K562 (cell line): ENCODE data around the gene DZIP3. TPM values are rescaled to one million over a fixed set of nuclear protein-coding genes. Genes with fewer than 3 reads are reported as not detected.

Experiments used
- ATAC-seq: fragments of 200-7000 bp; cut with Tn5 transposase; 3 replicates; pipeline ENCODE4 v1.9.1; 2020; ENCODE audit warnings: moderate library complexity
- BruUV-seq: library from RNA; stranded (reverse); fragments of 400-500 nt; replicated peaks from 2 replicates; lab custom pipeline; 2021; lab: Mats Ljungman, UMichigan
- CTCF ChIA-PET: fragments of 300-600 bp; formaldehyde crosslinking; extraction: SDS; loops from one replicate; lab custom pipeline; 2021; ENCODE audit warnings: low intra/inter-chr PET ratio; lab: Yijun Ruan, JAX
- POLR2A ChIA-PET: fragments of 300-600, 350-650 bp; sonication (Branson Sonifier 250); formaldehyde crosslinking; extraction: SDS; loops from one replicate; lab custom pipeline; 2021; ENCODE audit warnings: antibody characterized with exemption, inconsistent platforms; lab: Yijun Ruan, JAX
- DNase-seq, 4 experiments: peaks; one replicate each; pipeline versions ENCODE4 v3.0.0 to v3.0.0-alpha.2; 2011 to 2018; ENCODE audit warnings: low spot score in 3 of 4, mixed read lengths in 3 of 4; ENCODE audit errors: extremely low read depth in 1 of 4
- FAIRE-seq: peaks from 2 replicates; lab custom pipeline; 2011; peaks lifted over from hg19 to GRCh38; lab: Jason Lieb, UNC
- H2AFZ ChIP-seq: 2 replicates; pipeline ENCODE4 v1.6.0; 2011; ENCODE audit warnings: low read depth, low read length, control low read depth, inconsistent platforms
- H3K27ac ChIP-seq: fragments of 200-600 bp; 3 replicates; pipeline ENCODE4 v1.8.0; 2011; ENCODE audit warnings: low read depth, mild to moderate bottlenecking, control low read depth, inconsistent platforms, low read length, moderate library complexity, mixed read lengths; ENCODE audit errors: extremely low read depth
- H3K27me3 ChIP-seq, 2 experiments: fragments of 300-600 bp in 1 of 2; 2 replicates in 1 of 2; 3 replicates in 1 of 2; pipeline versions ENCODE4 v1.6.0 to v1.8.0; 2011; ENCODE audit warnings: inconsistent platforms in 2 of 2, low read length in 2 of 2, mild to moderate bottlenecking in 1 of 2, mixed read lengths in 1 of 2, moderate library complexity in 1 of 2; ENCODE audit not compliant: control insufficient read depth in 2 of 2, insufficient read depth in 2 of 2
- H3K36me3 ChIP-seq: fragments of 300-600 bp; 3 replicates; pipeline ENCODE4 v1.8.0; 2011; ENCODE audit warnings: mild to moderate bottlenecking, low read length, inconsistent platforms; ENCODE audit not compliant: control insufficient read depth, insufficient read depth
- H3K4me1 ChIP-seq, 2 experiments: fragments of 200-600 bp in 1 of 2; replicated peaks in 1 of 2; 2 replicates in 1 of 2; 3 replicates in 1 of 2; pipeline versions ENCODE4 v1.5.1 to v1.8.0; 2011; ENCODE audit warnings: inconsistent platforms in 2 of 2, low read length in 2 of 2, mild to moderate bottlenecking in 1 of 2, mixed read lengths in 1 of 2, moderate library complexity in 1 of 2; ENCODE audit not compliant: control insufficient read depth in 2 of 2, insufficient read depth in 2 of 2
- H3K4me2 ChIP-seq: 2 replicates; pipeline ENCODE4 v1.6.1; 2011; ENCODE audit warnings: low read length, control low read depth, inconsistent platforms, mixed read lengths; ENCODE audit not compliant: insufficient read depth
- H3K4me3 ChIP-seq: fragments of 200-600 bp; sonication (generic), shearing (Covaris generic); 2 replicates; pipeline ENCODE4 v1.5.1; 2016; ENCODE audit warnings: control low read depth, inconsistent platforms
- H3K79me2 ChIP-seq: fragments of 200-600 bp; 3 replicates; pipeline ENCODE4 v1.8.0; 2011; ENCODE audit warnings: low read length, inconsistent platforms; ENCODE audit not compliant: control insufficient read depth, insufficient read depth
- H3K9ac ChIP-seq, 2 experiments: 2 replicates each; pipeline versions ENCODE4 v1.6.0 to v1.6.1; 2011; ENCODE audit warnings: low read depth in 2 of 2, low read length in 2 of 2, control low read depth in 1 of 2, inconsistent platforms in 1 of 2, mild to moderate bottlenecking in 1 of 2, mixed read lengths in 1 of 2; ENCODE audit not compliant: insufficient read depth in 1 of 2
- H3K9me1 ChIP-seq: one replicate; pipeline ENCODE4 v1.6.0; 2011; ENCODE audit warnings: inconsistent platforms, mild to moderate bottlenecking, low read length, moderate library complexity; ENCODE audit not compliant: control insufficient read depth, insufficient read depth
- H3K9me3 ChIP-seq: replicated peaks from 2 replicates; pipeline ENCODE4 v1.5.1; 2011; ENCODE audit warnings: low read depth, low read length, inconsistent platforms; ENCODE audit not compliant: control insufficient read depth, insufficient read depth
- H4K20me1 ChIP-seq: replicated peaks from 2 replicates; pipeline ENCODE4 v1.6.1; 2011; ENCODE audit warnings: low read length, inconsistent platforms, mixed read lengths; ENCODE audit not compliant: control insufficient read depth, insufficient read depth
- HEY1 ChIP-seq: fragments of 250-450 bp; sonication (Bioruptor Pico); IDR thresholded peaks from 2 replicates; pipeline ENCODE4 v1.5.0; 2020; ENCODE audit warnings: mild to moderate bottlenecking, moderate library complexity, borderline replicate concordance
- ILF3 ChIP-seq: fragments of 450-650 bp; IDR thresholded peaks from 2 replicates; pipeline ENCODE4 v1.6.1; 2018; ENCODE audit warnings: antibody characterized with exemption, mild to moderate bottlenecking, moderate library complexity, borderline replicate concordance
- KDM1A ChIP-seq, 2 experiments: fragments of 450-650 bp; IDR thresholded peaks; 2 replicates each; pipeline ENCODE4 v1.6.1; 2016; ENCODE audit warnings: mild to moderate bottlenecking in 2 of 2
- KHSRP ChIP-seq: fragments of 450-650 bp; IDR thresholded peaks from 2 replicates; pipeline ENCODE4 v1.6.1; 2017
- MEIS2 ChIP-seq: fragments of 450-650 bp; IDR thresholded peaks from 2 replicates; pipeline ENCODE4 v1.6.1; 2014; ENCODE audit warnings: mild to moderate bottlenecking; ENCODE audit not compliant: partially characterized antibody
- NELFE ChIP-seq: IDR thresholded peaks from 2 replicates; pipeline ENCODE4 v1.6.1; 2011; ENCODE audit warnings: mild to moderate bottlenecking; ENCODE audit not compliant: insufficient read depth, insufficient read length
- NFIC ChIP-seq: fragments of 450-650 bp; IDR thresholded peaks from 2 replicates; pipeline ENCODE4 v1.6.1; 2017; ENCODE audit warnings: mild to moderate bottlenecking, inconsistent platforms
- PCBP2 ChIP-seq: fragments of 200-400 bp; formaldehyde crosslinking; IDR thresholded peaks from 2 replicates; pipeline ENCODE4 v1.6.1; 2018; ENCODE audit warnings: low read length, low read depth, mild to moderate bottlenecking, moderate library complexity; ENCODE audit not compliant: poor library complexity, severe bottlenecking
- PYGO2 ChIP-seq: fragments of 450-650 bp; IDR thresholded peaks from 2 replicates; pipeline ENCODE4 v1.6.1; 2016; ENCODE audit warnings: mild to moderate bottlenecking, missing genetic modification characterization, moderate library complexity, missing compliant biosample characterization
- RAD21 ChIP-seq, 2 experiments: fragments of 250-450 bp in 1 of 2; fragments of 450-650 bp in 1 of 2; sonication (Bioruptor Pico) in 1 of 2; formaldehyde crosslinking in 1 of 2; IDR thresholded peaks in 1 of 2; conservative IDR thresholded peaks in 1 of 2; 2 replicates each; pipeline versions ENCODE4 v1.4.0 to v1.8.0; 2020 to 2022; ENCODE audit warnings: mild to moderate bottlenecking in 2 of 2, moderate library complexity in 1 of 2
- RAD51 ChIP-seq: fragments of 450-650 bp; IDR thresholded peaks from 2 replicates; pipeline ENCODE4 v1.7.1; 2016; ENCODE audit warnings: low read depth, mild to moderate bottlenecking, borderline replicate concordance
- SIN3B ChIP-seq: fragments of 450-650 bp; IDR thresholded peaks from 2 replicates; pipeline ENCODE4 v1.6.1; 2017; ENCODE audit warnings: low read depth, mild to moderate bottlenecking, moderate library complexity
- SMC3 ChIP-seq: conservative IDR thresholded peaks from 2 replicates; pipeline ENCODE4 v1.6.1; 2011; ENCODE audit warnings: low read depth, low read length, improper control_type of control experiment; ENCODE audit not compliant: insufficient read depth
- U2AF1 ChIP-seq: fragments of 200-400 bp; formaldehyde crosslinking; optimal IDR thresholded peaks from 2 replicates; pipeline ENCODE3; 2017; ENCODE audit warnings: mild to moderate bottlenecking, low read depth, low read length, moderate library complexity
- ZNF133 ChIP-seq: fragments of 250-450 bp; sonication (Bioruptor Pico); IDR thresholded peaks from 2 replicates; pipeline ENCODE4 v1.4.0; 2020; ENCODE audit warnings: mild to moderate bottlenecking
- ZNF165 ChIP-seq: fragments of 250-450 bp; sonication (Bioruptor Pico); IDR thresholded peaks from 2 replicates; pipeline ENCODE4 v1.4.0; 2020; ENCODE audit warnings: borderline replicate concordance
- ZNF764 ChIP-seq: fragments of 250-450 bp; sonication (Bioruptor Pico); IDR thresholded peaks from 2 replicates; pipeline ENCODE4 v1.4.0; 2020; ENCODE audit warnings: low read depth, mild to moderate bottlenecking, moderate library complexity
- ZNF778 ChIP-seq: fragments of 450-650 bp; formaldehyde crosslinking; IDR thresholded peaks from 2 replicates; pipeline ENCODE4 v1.4.0; 2020; ENCODE audit warnings: mild to moderate bottlenecking, moderate library complexity
- ZZZ3 ChIP-seq: fragments of 450-650 bp; IDR thresholded peaks from 2 replicates; pipeline ENCODE4 v1.6.1; 2016; ENCODE audit warnings: antibody characterized with exemption, mild to moderate bottlenecking, moderate library complexity
- WGBS: fragments of 100-300 bp; shearing (Covaris generic); methylation state at CpG from one replicate; pipeline ENCODE4 v1.1.6; 2016; ENCODE audit warnings: low coverage, mixed read lengths; ENCODE audit not compliant: insufficient coverage; ENCODE audit errors: missing lambda C conversion rate; 5-methylcytosine and 5-hydroxymethylcytosine counted together
- in situ Hi-C: fragments of 300-500 bp; cut with MboI; formaldehyde crosslinking; loops from 4 replicates; pipeline ENCODE4 v1.15.0; 2018; ENCODE audit warnings: inconsistent platforms, mixed read lengths
- intact Hi-C: fragments of 100-400 bp; cut with micrococcal nuclease; formaldehyde crosslinking; loops from 2 replicates; pipeline ENCODE4 v1.14.2; 2022
- polyA plus RNA-seq, 8 experiments: library from polyadenylated mRNA; depleted of rRNA in 4 of 8; stranded (reverse) in 5 of 8; unstranded in 3 of 8; fragments of >200 nt; fragmentation: Nextera tagmentation in 2 of 8; fragmentation: Illumina TruSeq in 1 of 8; extraction: Ambion mirVana in 2 of 8; extraction: Trizol in 1 of 8; gene quantifications; 2 replicates each; pipeline versions ENCODE4 v1.2.1 to v1.2.3, GENCODE V29; 2011 to 2014; ENCODE audit warnings: inconsistent platforms in 1 of 8, missing spikeins in 1 of 8
- total RNA-seq, 7 experiments: library from RNA; depleted of rRNA in 6 of 7; stranded (reverse); fragments of >200 nt in 6 of 7; fragmentation: Illumina TruSeq in 2 of 7; extraction: Trizol in 2 of 7; gene quantifications; 2 replicates each; pipeline versions ENCODE4 v1.2.1 to v1.2.3, GENCODE V29; 2011 to 2021; ENCODE audit warnings: low replicate concordance in 1 of 7
- TF ChIP-seq, protein P1 (sequence below): fragments of 450-650 bp; conservative IDR thresholded peaks from 2 replicates; pipeline ENCODE4 v1.6.1; 2016; ENCODE audit warnings: missing genetic modification characterization, low read depth, mild to moderate bottlenecking, missing compliant biosample characterization, moderate library complexity

The DZIP3 gene
- total and polyA plus RNA-seq, 9 of the 15 experiments (the other 6 are each of a cell fraction or from before 2014, with no cell fraction given) = 3.5 to 9.7 (median 5.7) TPM

DNA sequence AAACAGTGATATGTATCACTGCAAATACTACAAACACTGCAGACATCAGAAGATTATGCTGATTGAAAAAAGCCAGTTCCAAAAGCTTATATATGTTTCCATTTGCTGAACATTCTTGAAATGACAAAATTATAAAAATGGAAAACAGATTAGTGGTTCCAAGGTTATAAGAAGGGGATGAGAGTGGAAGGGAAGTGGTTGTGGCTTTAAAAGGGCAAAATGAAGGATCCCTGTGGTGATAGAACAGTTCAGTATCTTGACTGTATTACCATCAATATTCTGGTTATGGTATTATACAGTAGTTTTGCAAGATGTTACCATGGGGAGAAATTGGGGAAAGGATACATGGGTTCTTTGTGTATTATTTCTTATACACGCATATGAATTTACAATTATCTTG is 77.8 kb downstream of the DZIP3 start:
- in situ Hi-C loops = loop anchor here (10.0 kb wide), 1 partner anchor 237 kb away; no protein-coding TSS in a partner anchor
- Histone ChIP-seq H3K27ac (no peak overlapping the region), H3K9me1 (no peaks in the 10 kb centered on the region), H3K36me3 (no peaks in the 10 kb centered on the region), H2AFZ (no peak overlapping the region)
- WGBS = 0% methylated on average over 1 of the region's 1 CpG
- intact Hi-C loops = loop anchor here (5.0 to 10.0 kb wide), 2 partner anchors 160 to 347 kb away; no protein-coding TSS in a partner anchor
- no peak for ATAC-seq
- TF ChIP-seq ZNF764 (CRISPR knock-in tag) (no peak), ILF3 (no peak), RAD51 (no peak), SIN3B (no peak), ZNF133 (CRISPR knock-in tag) (no peak), KDM1A (IDR thresholded peaks at IDR 0.05) (no peak), HEY1 (CRISPR knock-in tag) (no peak), ZNF778 (no peak), NFIC (no peak), PCBP2 (no peak), RAD21 (CRISPR knock-in tag; conservative IDR thresholded peaks at IDR 0.05 in 1 of 2, IDR thresholded peaks at IDR 0.05 in 1 of 2) (no peak), ZZZ3 (no peak), U2AF1 (no peak), NELFE (no peak), KHSRP (no peak), ZNF165 (CRISPR knock-in tag) (no peak), MEIS2 (no peak), SMC3 (no peak), PYGO2 (tag) (no peak)
- TF ChIP-seq, protein P1, sequence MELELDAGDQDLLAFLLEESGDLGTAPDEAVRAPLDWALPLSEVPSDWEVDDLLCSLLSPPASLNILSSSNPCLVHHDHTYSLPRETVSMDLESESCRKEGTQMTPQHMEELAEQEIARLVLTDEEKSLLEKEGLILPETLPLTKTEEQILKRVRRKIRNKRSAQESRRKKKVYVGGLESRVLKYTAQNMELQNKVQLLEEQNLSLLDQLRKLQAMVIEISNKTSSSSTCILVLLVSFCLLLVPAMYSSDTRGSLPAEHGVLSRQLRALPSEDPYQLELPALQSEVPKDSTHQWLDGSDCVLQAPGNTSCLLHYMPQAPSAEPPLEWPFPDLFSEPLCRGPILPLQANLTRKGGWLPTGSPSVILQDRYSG (tag) = no peak
- TF ChIP-seq, all 486 proteins: peak for 0
- H3K9me3 ChIP-seq = no peaks in the 10 kb centered on the region
- H4K20me1 ChIP-seq = no peaks in the 10 kb centered on the region
- ChIA-PET CTCF (no interaction called here), POLR2A (no interaction called here)
- H3K27me3 ChIP-seq = no peaks in the 10 kb centered on the region
- no peak overlapping the region for H3K4me2 ChIP-seq
- H3K4me1 ChIP-seq = no peaks in the 10 kb centered on the region
- no peak overlapping the region for H3K9ac ChIP-seq
- no peak for DNase-seq
- BruUV-seq = no TSS peak
- no peak for FAIRE-seq
- no peak overlapping the region for H3K4me3 ChIP-seq
- H3K79me2 ChIP-seq = no peaks in the 10 kb centered on the region
